HG03060 (cell line): Measurements from ENCODE around the gene SORCS2.

ENCODE experiments used
- ATAC-seq: cut with Tn5 transposase; IDR thresholded peaks from one replicate; pipeline ENCODE4 v1.9.1; 2021; ENCODE audit warnings: low read depth, moderate number of reproducible peaks; ENCODE audit not compliant: unreplicated experiment

The SORCS2 gene

DNA sequence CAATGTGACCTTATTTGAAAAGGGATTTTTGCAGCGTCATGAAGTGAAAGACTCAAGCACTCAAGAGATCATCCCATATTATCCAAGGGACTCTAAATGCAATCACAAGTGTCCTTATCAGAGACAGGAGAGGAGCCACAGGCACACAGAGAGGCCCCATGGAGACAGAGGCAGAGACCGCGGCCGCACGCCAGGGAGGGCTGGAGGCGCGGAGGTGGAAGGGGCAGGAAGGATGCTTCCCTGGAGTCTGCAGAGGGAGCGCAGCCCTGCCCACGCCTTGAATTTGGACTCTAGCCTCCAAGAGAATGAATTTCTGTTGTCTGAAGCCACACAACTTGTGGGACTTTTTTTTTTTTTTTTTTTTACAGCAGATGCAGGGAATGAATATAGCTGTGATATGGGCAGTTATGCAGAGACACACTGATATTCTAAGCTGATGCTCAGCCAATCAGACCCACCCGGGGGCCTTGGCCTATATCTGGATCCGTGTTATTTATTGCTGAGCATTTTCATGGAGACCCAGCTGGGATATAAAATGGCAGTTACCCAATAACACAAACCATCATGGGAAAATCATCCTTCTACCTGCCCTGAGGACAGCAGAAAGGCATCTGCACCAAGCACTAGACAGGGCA, 487.2 kb downstream of the SORCS2 start:
- ATAC-seq, result no peak

DNA sequence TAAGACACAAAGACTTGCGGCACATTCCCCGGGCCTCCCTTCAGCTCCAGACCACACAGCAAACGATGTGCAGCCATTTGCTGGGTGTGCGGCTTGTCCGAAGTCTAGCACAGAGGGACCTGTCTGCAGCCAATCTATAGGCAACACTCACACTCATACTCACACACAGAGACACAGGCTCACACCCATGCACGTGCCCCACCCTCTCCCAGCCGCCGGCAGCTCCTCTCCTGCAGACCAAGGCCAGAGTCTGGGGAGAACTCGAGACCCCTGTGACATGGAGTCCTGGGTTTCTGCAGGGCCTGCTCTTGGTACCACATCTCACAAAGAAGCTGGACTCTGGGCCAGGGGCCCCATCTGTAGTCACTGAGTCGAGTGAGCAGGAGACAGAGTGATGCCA, 487.8 kb downstream of the SORCS2 start:
- no peak for ATAC-seq

DNA sequence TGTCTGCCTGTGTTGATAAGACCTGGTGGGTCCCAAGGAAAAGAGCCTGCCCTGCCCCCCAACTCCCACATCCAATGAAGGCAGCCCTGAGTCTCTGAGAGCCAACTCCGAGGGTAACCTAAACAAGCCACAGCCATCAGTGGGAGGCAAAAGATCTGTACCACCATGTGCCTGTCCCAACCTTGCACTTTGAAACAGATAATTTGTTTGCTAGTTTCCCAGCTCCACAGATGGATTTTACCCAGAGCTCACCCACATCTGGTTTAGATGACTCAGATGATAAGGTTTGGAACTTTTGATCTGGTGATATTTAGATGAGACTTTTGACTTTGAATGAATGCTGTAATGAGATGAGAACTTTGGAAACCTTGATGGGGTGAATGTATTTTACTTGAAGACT, 488.4 kb downstream of the SORCS2 start:
- no peak for ATAC-seq

DNA sequence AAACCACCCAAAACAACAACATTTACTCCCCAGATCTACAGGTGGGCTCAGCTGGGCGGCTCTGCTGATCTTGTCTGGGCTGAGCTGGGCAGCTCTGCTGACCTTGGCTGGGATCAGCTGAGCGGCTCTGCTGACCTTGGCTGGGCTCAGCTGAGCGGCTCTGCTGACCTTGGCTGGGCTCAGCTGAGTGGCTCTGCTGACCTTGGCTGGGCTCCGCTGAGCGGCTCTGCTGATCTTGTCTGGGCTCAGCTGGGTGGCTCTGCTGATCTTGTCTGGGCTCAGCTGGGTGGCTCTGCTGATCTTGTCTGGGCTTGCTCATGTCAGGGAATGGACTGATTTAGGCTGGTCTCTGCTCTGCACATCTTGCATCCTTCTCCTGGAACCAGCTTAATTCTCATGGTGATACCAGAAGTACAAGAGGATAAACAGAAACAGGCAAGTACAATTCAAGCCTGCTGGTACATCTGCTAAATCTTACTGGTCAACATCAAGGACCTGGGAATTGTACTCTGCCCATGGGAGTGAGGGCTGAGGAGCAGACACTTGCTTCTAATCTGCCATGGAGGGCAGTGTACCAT, 490.9 kb downstream of the SORCS2 start:
- no peak for ATAC-seq

DNA sequence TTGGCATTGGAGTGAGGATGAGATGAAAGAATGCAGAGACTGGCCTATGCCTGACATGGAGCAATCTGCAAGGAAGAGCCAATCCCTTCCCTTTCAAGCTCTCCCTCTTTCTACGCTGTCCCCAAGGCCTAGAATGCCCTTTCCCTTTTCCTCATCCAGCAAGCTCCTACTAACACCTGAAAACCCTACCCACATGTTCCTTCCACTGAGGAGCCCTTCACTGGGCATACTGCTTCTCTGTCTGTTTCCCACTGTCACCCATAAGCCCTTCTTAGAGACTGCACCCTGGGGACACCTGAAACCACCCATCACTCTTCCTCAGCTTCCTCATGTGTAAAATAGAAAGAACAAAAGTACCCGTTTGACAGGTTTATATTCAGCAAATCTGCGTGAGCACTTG, 492.0 kb downstream of the SORCS2 start:
- ATAC-seq, result no peak

DNA sequence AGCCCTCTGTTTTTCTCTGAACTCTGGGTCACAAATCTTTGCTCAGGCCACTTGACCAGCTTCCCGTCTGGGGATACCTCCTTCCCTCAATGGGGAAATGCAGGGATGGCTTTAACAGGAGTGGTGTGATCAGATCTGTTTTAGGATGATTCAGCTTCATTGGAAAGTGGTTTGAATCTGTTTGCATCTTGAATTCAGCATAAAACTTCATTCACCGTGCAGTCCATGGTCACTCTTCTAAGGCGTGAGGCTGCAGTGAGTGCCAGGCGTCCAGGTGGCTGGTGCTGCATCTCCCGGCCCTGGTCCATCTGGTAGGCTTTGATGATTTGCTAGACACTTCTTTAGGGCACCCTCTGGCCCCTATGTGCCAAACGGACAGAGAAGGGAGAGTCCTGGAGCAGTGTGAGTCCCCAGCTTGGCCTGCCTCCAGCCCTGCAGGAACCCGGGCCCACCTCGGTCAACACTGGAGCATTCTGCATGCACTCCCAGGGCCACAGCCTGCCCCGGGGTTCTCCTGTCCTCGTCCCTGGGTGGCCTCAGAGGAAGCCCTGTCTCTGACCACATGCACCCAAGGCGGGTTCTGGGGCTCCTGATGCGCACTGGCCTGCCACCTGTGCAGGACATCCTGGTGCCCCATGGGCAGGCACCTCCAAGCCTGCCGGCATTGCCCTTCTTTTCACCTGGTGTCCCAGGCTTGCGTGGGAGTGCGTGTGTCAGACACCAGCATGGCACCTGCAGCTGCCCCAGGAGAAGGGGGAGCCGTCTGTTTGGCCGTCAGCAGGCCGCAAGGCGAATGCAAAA, 493.9 kb downstream of the SORCS2 start:
- no peak for ATAC-seq

DNA sequence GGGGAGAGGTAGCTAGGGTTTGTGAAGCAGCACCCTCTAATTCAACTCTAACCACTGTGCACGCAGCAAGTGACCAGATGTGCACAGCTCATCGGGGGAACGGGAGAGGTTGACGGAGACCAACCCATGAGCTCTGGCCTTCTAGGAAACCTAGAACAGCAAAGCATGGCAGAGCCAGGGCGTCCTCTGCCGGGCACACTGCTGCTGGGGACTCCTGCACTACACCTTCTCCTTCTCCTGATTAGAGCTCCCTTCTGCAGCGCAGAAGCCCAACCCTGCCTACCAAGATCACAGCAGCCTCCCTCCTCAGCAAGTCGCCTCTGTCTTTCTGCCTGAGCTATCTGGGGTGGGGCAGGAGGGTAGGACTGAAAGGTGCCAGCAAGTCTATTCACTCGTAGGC, 494.7 kb downstream of the SORCS2 start:
- no peak for ATAC-seq

DNA sequence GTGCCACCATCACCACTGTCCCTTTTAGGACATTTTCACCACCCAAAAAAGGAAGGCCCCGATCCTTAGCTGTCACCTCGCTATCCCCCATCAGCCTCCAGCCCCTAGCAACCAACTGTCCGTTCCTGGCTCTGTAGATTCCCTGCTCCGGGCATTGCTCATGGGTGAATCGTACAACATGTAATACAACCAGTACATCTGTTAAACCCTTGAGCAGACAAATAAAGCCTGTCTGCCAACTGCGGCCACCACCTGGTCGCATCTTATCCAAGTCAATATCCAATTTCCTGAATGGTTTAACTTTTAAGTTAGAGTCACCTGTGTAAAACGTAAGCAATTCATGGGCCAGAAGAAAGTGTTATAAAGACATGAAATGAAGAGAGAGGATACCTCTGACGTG, 495.5 kb downstream of the SORCS2 start:
- no peak for ATAC-seq

DNA sequence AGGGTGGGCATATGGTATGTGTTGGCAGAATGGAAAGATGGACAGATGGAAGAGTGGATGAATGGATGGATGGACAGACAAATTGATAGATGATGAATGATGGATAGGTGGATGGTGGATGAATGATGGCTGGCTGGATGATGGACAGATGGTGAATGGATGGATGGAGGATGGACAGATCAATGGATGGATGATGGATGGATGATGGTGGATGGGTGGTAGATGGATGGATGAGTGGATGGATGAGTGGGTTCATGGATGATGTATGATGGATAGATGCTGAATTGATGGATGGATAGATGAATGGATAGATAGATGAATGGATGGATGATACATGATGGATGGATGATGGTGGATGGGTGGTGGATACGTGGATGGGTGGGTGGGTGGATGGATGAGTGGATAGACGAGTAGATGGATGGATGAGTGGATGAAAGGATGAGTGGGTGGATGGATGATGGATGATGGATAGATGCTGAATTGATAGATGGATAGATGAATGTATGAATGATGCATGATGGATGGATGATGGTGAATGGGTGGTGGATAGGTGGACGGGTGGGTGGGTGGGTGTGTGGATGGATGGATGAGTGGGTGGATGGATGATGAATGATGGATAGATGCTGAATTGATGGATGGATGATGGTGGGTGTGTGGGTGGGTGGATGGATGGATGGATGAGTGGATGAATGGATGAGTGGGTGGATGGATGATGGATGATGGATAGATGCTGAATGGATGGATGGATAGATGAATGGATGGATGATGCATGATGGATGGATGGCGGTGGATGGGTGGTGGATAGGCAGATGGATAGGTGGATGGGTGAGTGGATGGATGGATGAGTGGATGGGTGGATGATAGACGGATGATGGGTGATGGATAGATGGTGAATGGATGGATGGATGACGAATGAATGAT, 497.7 kb downstream of the SORCS2 start:
- no peak for ATAC-seq

DNA sequence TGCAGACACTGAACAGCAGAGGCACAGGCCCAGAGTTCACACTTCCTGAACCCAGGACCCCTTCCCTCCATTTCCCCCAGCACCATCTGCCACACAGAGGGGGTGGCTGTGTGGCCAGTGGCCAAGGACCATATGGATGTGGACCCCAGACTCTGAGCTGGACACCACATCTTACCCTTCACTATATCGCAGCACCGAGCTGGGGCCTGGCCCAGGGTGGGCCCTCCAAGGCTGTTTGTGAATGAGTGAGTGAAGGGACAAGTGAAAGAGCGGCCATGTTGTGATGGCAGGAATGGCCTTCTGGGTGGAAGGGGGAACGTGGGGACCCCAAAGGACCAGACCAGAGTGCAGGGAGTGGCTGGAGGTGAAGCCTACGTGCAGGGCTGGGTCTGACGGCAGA, 498.7 kb downstream of the SORCS2 start:
- no peak for ATAC-seq

DNA sequence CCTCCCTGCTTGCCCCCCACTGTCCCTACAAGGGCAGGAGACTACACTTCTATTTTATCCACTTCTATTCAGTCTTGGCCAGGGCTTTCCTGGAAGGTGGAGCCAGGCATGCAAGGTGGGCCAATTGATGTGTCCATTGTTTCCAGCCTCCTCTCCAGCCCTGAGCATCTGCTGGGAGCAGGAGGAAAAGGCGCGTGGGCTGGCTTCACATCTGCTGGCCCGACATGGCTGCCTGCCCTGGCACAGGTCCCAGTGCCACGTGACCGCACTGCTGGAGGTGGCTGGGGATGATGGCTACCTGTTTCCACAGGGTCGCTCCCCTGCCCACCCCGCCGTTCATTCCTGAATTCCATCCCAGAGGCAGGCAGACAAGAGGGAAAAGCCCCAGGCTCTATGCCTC, 499.6 kb downstream of the SORCS2 start:
- no peak for ATAC-seq

DNA sequence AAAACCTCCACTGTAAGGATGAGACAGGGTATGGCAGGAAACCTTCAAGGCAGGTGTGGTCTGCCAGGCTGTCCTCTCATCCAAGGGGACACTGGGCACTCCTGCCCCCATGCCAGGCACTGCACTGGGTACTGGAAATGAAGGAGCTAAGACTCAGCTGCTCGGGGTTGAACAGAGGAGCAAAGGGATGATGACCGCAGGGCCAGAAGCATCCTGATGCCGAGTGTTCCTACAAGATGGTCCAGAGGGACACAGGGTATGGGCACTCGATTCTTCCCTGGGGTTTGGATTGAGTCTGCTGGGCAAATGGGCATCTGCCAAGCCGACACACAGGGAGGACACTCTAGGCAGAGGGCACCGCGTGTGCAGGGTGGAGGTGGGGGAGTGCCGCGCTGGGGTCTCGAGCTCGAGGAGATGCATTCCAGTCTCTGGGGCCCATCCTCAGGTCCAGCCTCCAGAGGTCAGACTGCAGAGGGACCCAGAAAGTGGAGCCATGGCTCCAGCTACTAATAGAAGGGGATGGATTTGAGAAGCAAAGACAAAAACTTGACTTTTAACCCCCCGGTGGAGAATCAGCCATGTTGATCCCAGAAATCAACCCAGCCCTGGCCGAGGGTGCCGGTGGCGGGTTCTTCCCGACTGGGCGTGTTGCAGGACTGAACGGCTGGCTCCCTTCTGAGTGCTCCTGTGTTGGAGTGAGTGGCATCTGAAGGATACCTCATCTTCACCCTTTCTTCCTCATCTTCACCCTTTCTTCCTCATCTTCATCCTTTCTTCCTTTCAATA, 500.3 kb downstream of the SORCS2 start:
- no peak for ATAC-seq

DNA sequence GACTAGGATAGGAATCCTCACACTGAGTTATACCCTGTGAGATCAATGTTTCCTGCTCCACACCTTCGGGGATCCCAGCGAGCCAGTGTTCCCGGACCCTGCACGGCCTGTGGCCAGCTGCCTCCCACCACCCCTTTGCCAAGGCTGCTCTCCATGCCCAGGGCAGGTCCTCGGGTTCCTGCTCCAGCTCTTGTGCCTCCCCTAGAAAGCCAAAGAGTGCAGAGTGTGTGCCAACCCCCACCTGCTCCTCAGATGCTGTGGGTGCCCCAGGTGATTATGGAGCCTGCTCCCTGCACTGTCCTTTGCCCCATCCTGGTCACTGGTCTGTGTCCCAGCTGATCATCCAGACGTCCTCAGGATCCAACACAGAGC, 500.9 kb downstream of the SORCS2 start:
- ATAC-seq, result no peak

DNA sequence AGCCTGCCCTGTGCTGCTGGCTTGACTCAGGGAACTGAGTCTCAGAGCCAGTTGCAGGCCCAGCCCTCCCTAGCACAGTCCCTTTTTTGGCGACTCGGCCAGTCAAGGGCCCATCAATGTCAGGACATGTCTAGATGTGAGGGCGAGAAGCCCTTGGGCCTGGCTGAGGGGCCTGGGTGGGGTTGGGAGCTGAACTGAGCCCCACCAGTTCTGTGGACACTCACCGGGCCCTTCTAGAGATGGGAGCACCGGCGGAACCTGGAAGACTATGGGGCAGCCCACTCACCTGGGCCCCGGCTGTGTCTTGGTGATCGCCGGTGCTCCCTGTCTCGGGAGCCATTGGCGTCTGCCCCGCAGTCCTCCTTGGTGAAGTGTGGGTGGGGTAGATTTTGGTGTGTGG, 501.4 kb downstream of the SORCS2 start:
- ATAC-seq, result no peak

DNA sequence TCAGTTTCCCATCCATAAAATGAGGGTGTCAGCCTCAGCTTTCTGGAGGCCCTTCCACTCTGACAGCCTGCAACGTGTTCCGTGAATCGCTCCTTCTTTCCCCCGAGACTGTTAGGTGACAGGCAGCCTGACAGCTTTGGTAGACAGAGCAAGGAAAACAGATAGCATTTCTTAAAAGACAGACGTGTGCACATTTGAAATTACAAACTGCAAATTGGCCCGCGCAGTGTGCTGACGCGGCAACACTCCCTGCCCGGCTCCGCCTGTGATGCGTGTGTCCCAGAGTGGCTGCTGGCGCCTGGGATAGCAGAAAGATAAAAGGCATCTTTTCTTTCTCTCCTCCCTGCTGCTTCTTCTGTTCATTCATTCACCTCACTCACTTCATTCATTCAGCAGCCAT, 502.0 kb downstream of the SORCS2 start:
- no peak for ATAC-seq

DNA sequence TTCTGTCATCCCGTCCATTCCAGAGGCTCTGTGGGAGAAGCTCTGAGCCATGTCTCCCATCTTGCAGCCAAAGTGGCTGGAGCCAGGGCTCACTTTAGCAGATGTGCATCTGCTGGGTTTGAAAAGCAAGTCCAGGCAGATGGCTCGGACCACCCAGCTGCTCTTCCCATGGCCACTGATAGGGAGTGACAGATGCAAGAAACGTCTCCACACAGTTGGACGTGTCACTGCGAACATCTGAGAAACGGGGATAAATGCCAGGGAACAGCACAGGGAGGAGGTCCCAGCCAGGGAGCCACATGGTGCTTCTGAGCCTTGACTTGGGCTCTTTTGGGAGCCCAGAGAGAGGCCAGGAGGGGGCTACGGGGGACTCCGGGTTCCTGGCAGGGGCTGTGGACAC, 505.0 kb downstream of the SORCS2 start:
- no peak for ATAC-seq

DNA sequence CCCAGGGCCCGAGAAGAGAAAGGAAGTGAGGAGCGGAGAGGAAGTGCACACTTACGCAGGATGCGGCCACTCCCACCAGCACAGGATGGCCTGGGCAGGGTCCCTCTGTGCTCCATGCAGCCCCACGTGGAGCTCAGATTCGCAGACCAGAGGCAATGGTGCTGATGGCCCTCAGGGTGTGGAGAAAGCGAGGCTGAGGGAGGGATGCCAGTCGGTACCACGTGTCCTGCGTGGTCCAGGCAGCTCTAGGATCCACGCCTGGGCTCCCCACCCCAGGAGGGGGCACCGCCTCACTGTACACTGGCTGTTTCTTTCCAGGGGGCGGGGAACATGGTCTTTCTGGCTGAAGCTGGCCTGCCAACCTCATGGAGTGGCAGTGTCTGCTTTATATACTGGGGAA, 505.5 kb downstream of the SORCS2 start:
- ATAC-seq, result no peak

DNA sequence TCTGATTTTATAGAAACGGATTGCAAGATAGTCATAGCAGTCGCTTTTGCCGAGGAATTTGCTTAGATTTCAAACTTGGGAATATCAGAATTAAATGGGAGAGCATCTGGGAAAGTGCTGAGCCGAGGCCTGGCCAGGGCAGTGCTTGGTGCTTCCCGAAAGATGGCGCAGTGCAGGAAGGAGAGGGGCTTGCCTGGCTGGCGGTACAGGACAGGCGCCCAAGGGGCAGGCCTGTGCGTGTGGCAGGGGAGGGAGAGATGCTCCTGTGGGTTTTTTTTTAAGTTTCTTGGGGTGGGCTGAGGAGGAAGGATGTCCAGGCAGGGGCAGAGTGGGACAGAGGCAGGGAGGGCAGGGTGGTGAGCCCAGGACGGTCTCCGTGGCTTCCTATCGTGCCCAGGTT, 506.2 kb downstream of the SORCS2 start:
- ATAC-seq, result no peak

DNA sequence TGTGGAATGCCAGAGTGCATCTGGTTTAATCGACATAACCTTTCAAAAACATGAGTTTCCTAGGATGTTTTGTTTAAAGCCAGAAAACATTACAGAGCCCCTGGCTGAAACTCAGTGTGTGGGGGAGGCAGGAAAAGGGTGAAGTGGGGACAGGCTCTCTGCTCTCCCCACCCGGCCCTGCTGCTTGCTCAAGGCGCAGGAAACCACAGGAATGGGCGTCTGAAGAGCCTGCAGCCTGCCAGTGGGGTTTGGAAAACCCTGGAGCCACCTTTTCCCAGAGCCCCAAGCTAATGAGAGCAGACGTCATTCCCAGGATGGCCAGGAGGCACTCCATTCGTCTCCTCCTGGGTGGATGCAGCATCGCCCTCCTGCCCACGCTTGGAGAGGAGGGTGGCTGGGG, 506.7 kb downstream of the SORCS2 start:
- ATAC-seq, result no peak

DNA sequence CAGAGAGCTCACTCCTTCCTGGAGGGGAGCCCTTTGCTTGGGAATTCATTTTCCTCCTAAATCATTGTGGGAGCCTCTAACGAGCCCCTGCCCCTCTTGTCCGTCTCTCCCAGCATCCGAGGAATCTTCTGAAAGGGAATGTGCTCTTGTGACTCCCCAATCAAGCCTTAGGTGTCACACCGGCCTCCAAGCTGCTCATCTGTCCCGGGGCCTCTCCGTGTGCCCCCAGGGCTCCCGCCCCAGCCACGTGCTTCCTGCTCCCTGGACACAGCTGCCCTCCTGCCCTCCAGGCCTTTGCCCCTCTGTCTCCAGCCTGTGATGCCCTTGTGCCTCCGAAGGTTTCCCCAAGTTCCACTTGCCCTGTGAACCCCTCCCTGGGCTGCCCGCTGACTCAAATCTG, 507.5 kb downstream of the SORCS2 start:
- ATAC-seq, result no peak
